IMR-90 (cell line): ENCODE measurements around the gene ZNF586.

ENCODE experiments used
- BHLHE40 ChIP-seq: fragments of 150-350 bp; IDR thresholded peaks from 2 replicates; pipeline ENCODE4 v1.6.1; 2016; ENCODE audit warnings: mild to moderate bottlenecking, low read depth, low read length
- MAZ ChIP-seq: IDR thresholded peaks from 2 replicates; pipeline ENCODE4 v1.6.1; 2012; ENCODE audit warnings: low read depth, mild to moderate bottlenecking, low read length, improper control_type of control experiment, moderate library complexity, borderline replicate concordance
- MXI1 ChIP-seq: IDR thresholded peaks from 2 replicates; pipeline ENCODE4 v1.6.1; 2012; ENCODE audit warnings: low read depth, mild to moderate bottlenecking, low read length, moderate library complexity, borderline replicate concordance
- POLR2A ChIP-seq: IDR thresholded peaks from 2 replicates; pipeline ENCODE4 v1.6.1; 2012; ENCODE audit warnings: mild to moderate bottlenecking, low read depth, low read length
- RFX5 ChIP-seq: IDR thresholded peaks from 2 replicates; pipeline ENCODE4 v1.8.0; 2012; ENCODE audit warnings: low read depth, mild to moderate bottlenecking, low read length, moderate library complexity
- SMC3 ChIP-seq: fragments of 150-350 bp; IDR thresholded peaks from 2 replicates; pipeline ENCODE4 v1.6.1; 2016; ENCODE audit warnings: low read depth, mild to moderate bottlenecking, antibody characterized with exemption, low read length, moderate library complexity
- USF2 ChIP-seq: fragments of 150-350 bp; IDR thresholded peaks from 2 replicates; pipeline ENCODE4 v1.6.1; 2017; ENCODE audit warnings: mild to moderate bottlenecking, antibody characterized with exemption, low read length, low read depth
- TF ChIP-seq, protein P1 (sequence below): conservative IDR thresholded peaks from 2 replicates; pipeline ENCODE4 v1.5.1; 2012; ENCODE audit warnings: mild to moderate bottlenecking, low read depth, low read length, improper control_type of control experiment
- TF ChIP-seq, protein P2 (sequence below): fragments of 150-350 bp; IDR thresholded peaks from 2 replicates; pipeline ENCODE4 v1.6.1; 2016; ENCODE audit warnings: low read depth, mild to moderate bottlenecking, low read length, moderate library complexity, borderline replicate concordance

DNA sequence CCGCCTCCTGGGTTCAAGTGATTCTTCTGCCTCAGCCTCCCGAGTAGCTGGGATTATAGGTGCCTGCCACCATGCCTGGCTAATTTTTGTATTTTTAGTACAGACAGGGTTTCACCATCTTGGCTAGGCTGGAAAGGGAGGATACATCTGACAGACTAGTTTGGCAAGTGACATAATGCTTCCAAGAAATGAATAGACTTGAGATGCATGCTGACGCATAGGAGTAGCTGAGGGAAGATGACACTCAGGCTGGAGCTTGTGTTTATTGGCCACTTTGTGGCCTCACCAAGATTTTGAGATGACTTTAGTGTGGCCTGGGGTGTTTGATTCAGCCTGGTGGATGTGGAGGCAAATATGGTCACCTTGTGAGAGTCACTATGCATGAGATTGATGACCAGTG lies 4.0 kb downstream of the ZNF586 start:
- TF ChIP-seq, protein P1, sequence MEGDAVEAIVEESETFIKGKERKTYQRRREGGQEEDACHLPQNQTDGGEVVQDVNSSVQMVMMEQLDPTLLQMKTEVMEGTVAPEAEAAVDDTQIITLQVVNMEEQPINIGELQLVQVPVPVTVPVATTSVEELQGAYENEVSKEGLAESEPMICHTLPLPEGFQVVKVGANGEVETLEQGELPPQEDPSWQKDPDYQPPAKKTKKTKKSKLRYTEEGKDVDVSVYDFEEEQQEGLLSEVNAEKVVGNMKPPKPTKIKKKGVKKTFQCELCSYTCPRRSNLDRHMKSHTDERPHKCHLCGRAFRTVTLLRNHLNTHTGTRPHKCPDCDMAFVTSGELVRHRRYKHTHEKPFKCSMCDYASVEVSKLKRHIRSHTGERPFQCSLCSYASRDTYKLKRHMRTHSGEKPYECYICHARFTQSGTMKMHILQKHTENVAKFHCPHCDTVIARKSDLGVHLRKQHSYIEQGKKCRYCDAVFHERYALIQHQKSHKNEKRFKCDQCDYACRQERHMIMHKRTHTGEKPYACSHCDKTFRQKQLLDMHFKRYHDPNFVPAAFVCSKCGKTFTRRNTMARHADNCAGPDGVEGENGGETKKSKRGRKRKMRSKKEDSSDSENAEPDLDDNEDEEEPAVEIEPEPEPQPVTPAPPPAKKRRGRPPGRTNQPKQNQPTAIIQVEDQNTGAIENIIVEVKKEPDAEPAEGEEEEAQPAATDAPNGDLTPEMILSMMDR: no peak
- no peak for TF ChIP-seq POLR2A
- TF ChIP-seq MXI1: no peak
- TF ChIP-seq RFX5: no peak
- TF ChIP-seq SMC3: no peak
- no peak for TF ChIP-seq BHLHE40
- no peak for TF ChIP-seq USF2
- TF ChIP-seq MAZ: no peak
- TF ChIP-seq, protein P2, sequence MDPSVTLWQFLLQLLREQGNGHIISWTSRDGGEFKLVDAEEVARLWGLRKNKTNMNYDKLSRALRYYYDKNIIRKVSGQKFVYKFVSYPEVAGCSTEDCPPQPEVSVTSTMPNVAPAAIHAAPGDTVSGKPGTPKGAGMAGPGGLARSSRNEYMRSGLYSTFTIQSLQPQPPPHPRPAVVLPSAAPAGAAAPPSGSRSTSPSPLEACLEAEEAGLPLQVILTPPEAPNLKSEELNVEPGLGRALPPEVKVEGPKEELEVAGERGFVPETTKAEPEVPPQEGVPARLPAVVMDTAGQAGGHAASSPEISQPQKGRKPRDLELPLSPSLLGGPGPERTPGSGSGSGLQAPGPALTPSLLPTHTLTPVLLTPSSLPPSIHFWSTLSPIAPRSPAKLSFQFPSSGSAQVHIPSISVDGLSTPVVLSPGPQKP: no peak
